Body of pancreas (tissue), 4 donors: ENCODE measurements around the gene KCNQ1OT1.

Experiments
- CTCF ChIP-seq, 7 experiments: fragments of 450-650 bp in 4 of 7; fragments of 200-600 bp in 3 of 7; sonication (generic) in 3 of 7; IDR thresholded peaks; one replicate each; pipeline ENCODE4 v1.5.1; 2016 to 2019; ENCODE audit warnings: antibody characterized with exemption in 7 of 7
- POLR2A ChIP-seq, 3 donors: fragments of 450-650 bp; IDR thresholded peaks; one replicate each; pipeline ENCODE4 v1.6.1; 2016; ENCODE audit warnings: antibody characterized with exemption in 3 of 3, mild to moderate bottlenecking in 2 of 3

GRCh38 chr11:2684581-2684980 is 15.2 kb downstream of the KCNQ1OT1 start:
- TF ChIP-seq CTCF (IDR thresholded peaks at IDR 0.05) (no peak), POLR2A (IDR thresholded peaks at IDR 0.05) (no peak)
